WTC11 (cell line): ENCODE measurements around the gene BMF. TPM values are rescaled to one million over a fixed set of nuclear protein-coding genes. Genes with fewer than 3 reads are reported as not detected.
A peak's percentile ranks its signal among the peaks of the same experiment; 100 is the strongest.

Source experiments
- ATAC-seq: fragments of 200-7000 bp; cut with Tn5 transposase; 2 replicates; pipeline ENCODE4 v1.10.0; 2021; ENCODE audit warnings: mild to moderate bottlenecking, moderate library complexity
- CTCF ChIA-PET: fragments of 300-600 bp; sonication (Branson Sonifier 250); formaldehyde crosslinking; loops from one replicate; lab custom pipeline; 2021; ENCODE audit warnings: antibody characterized with exemption; lab: Charles Lee
- POLR2A ChIA-PET: fragments of 350-600 bp; sonication (Branson Sonifier 250); formaldehyde crosslinking; loops from one replicate; lab custom pipeline; 2021; ENCODE audit warnings: antibody characterized with exemption; lab: Charles Lee
- DNase-seq: peaks from one replicate; pipeline ENCODE4 v3.0.0; 2021; ENCODE audit warnings: low spot score
- H3K27ac Mint-ChIP-seq: 2 replicates; pipeline ENCODE4 v1.8.0; 2021; ENCODE audit warnings: mixed read lengths
- H3K27me3 Mint-ChIP-seq: 2 replicates; pipeline ENCODE4 v1.8.0; 2021; ENCODE audit warnings: low read depth, mild to moderate bottlenecking, moderate library complexity, mixed read lengths
- H3K36me3 Mint-ChIP-seq: 2 replicates; pipeline ENCODE4 v1.8.0; 2021; ENCODE audit warnings: mixed read lengths
- H3K4me1 Mint-ChIP-seq: 2 replicates; pipeline ENCODE4 v1.8.0; 2022; ENCODE audit warnings: mixed read lengths
- H3K4me3 Mint-ChIP-seq: 2 replicates; pipeline ENCODE4 v1.8.0; 2021; ENCODE audit warnings: mild to moderate bottlenecking, moderate library complexity, mixed read lengths
- H3K9me3 Mint-ChIP-seq: 2 replicates; pipeline ENCODE4 v1.8.0; 2021; ENCODE audit warnings: mixed read lengths
- AR ChIP-seq: fragments of 250-450 bp; sonication (Bioruptor Pico); IDR thresholded peaks from 2 replicates; pipeline ENCODE4 v1.9.0; 2021; ENCODE audit warnings: mild to moderate bottlenecking
- GABPB1 ChIP-seq: sonication (generic); formaldehyde crosslinking; IDR thresholded peaks from 2 replicates; pipeline ENCODE4 v1.8.1; 2023; ENCODE audit warnings: mild to moderate bottlenecking, missing genetic modification reagents
- JAZF1 ChIP-seq: fragments of 250-450 bp; sonication (Bioruptor Pico); IDR thresholded peaks from 2 replicates; pipeline ENCODE4 v1.9.0; 2021; ENCODE audit warnings: moderate library complexity, mild to moderate bottlenecking, inconsistent platforms
- MXD4 ChIP-seq: fragments of 250-450 bp; sonication (Bioruptor Pico); IDR thresholded peaks from 2 replicates; pipeline ENCODE4 v1.8.0; 2021; ENCODE audit warnings: mild to moderate bottlenecking, moderate library complexity, borderline replicate concordance
- NFYB ChIP-seq: sonication (generic); formaldehyde crosslinking; conservative IDR thresholded peaks from 2 replicates; pipeline ENCODE4 v1.8.0; 2022; ENCODE audit warnings: low read depth, missing genetic modification reagents
- NR2C2 ChIP-seq: sonication (generic); formaldehyde crosslinking; IDR thresholded peaks from 2 replicates; pipeline ENCODE4 v1.8.0; 2022; ENCODE audit warnings: mild to moderate bottlenecking, missing genetic modification reagents
- PREB ChIP-seq: sonication (generic); formaldehyde crosslinking; IDR thresholded peaks from 2 replicates; pipeline ENCODE4 v1.8.1; 2022; ENCODE audit warnings: mild to moderate bottlenecking, missing genetic modification reagents, moderate library complexity, borderline replicate concordance
- PRRX2 ChIP-seq: fragments of 250-450 bp; sonication (Bioruptor Pico); IDR thresholded peaks from 2 replicates; pipeline ENCODE4 v1.8.0; 2021; ENCODE audit warnings: mild to moderate bottlenecking
- RELA ChIP-seq: sonication (generic); formaldehyde crosslinking; IDR thresholded peaks from 2 replicates; pipeline ENCODE4 v1.8.1; 2022; ENCODE audit warnings: missing genetic modification reagents, mild to moderate bottlenecking, borderline replicate concordance
- TP53 ChIP-seq: sonication (generic); formaldehyde crosslinking; IDR thresholded peaks from 2 replicates; pipeline ENCODE4 v1.8.1; 2023; ENCODE audit warnings: mild to moderate bottlenecking, missing genetic modification reagents
- USF2 ChIP-seq: sonication (generic); formaldehyde crosslinking; IDR thresholded peaks from 2 replicates; pipeline ENCODE4 v1.8.1; 2023; ENCODE audit warnings: mild to moderate bottlenecking, missing genetic modification reagents, moderate library complexity
- ZNF121 ChIP-seq: sonication (generic); formaldehyde crosslinking; IDR thresholded peaks from 2 replicates; pipeline ENCODE4 v1.8.0; 2023; ENCODE audit warnings: missing genetic modification reagents
- total RNA-seq: library from RNA; stranded (reverse); gene quantifications from 3 replicates; pipeline ENCODE4 v1.2.3, GENCODE V29; 2021
- TF ChIP-seq, protein P1 (sequence below): fragments of 250-450 bp; sonication (Bioruptor Pico); IDR thresholded peaks from 2 replicates; pipeline ENCODE4 v1.9.0; 2021; ENCODE audit warnings: mild to moderate bottlenecking, borderline replicate concordance

Gene BMF
- total RNA-seq, 1 experiment from 2014 or later = 36.9 TPM

GRCh38 chr15:40095371-40096093, 13.1 kb downstream of the BMF start (continued):
- TF ChIP-seq, protein P1, sequence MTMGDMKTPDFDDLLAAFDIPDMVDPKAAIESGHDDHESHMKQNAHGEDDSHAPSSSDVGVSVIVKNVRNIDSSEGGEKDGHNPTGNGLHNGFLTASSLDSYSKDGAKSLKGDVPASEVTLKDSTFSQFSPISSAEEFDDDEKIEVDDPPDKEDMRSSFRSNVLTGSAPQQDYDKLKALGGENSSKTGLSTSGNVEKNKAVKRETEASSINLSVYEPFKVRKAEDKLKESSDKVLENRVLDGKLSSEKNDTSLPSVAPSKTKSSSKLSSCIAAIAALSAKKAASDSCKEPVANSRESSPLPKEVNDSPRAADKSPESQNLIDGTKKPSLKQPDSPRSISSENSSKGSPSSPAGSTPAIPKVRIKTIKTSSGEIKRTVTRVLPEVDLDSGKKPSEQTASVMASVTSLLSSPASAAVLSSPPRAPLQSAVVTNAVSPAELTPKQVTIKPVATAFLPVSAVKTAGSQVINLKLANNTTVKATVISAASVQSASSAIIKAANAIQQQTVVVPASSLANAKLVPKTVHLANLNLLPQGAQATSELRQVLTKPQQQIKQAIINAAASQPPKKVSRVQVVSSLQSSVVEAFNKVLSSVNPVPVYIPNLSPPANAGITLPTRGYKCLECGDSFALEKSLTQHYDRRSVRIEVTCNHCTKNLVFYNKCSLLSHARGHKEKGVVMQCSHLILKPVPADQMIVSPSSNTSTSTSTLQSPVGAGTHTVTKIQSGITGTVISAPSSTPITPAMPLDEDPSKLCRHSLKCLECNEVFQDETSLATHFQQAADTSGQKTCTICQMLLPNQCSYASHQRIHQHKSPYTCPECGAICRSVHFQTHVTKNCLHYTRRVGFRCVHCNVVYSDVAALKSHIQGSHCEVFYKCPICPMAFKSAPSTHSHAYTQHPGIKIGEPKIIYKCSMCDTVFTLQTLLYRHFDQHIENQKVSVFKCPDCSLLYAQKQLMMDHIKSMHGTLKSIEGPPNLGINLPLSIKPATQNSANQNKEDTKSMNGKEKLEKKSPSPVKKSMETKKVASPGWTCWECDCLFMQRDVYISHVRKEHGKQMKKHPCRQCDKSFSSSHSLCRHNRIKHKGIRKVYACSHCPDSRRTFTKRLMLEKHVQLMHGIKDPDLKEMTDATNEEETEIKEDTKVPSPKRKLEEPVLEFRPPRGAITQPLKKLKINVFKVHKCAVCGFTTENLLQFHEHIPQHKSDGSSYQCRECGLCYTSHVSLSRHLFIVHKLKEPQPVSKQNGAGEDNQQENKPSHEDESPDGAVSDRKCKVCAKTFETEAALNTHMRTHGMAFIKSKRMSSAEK (CRISPR knock-in tag) = no peak

GRCh38 chr15:40094156-40094555, 14.5 kb downstream of the BMF start:
- H3K27ac Mint-ChIP-seq = no peak overlapping the region
- H3K36me3 Mint-ChIP-seq = peaks cover 25% of the 10 kb centered on the region
- no peak for ATAC-seq
- no peak overlapping the region for H3K4me3 Mint-ChIP-seq
- H3K9me3 Mint-ChIP-seq = no peaks in the 10 kb centered on the region
- no peak for TF ChIP-seq TP53 (CRISPR knock-in tag)
- no peak for TF ChIP-seq ZNF121 (CRISPR knock-in tag)
- TF ChIP-seq GABPB1 (CRISPR knock-in tag) = no peak
- H3K27me3 Mint-ChIP-seq = no peaks in the 10 kb centered on the region; the same call in 1 of the 2 replicates
- H3K4me1 Mint-ChIP-seq = peaks cover 91% of the 10 kb centered on the region
- no peak for DNase-seq
- ChIA-PET POLR2A (no interaction called here), CTCF (interaction anchor here (1.0 to 6.8 kb wide), 2 partner anchors 11 to 35 kb away, joined by 4 to 68 read pairs; no protein-coding TSS in a partner anchor)

DNA sequence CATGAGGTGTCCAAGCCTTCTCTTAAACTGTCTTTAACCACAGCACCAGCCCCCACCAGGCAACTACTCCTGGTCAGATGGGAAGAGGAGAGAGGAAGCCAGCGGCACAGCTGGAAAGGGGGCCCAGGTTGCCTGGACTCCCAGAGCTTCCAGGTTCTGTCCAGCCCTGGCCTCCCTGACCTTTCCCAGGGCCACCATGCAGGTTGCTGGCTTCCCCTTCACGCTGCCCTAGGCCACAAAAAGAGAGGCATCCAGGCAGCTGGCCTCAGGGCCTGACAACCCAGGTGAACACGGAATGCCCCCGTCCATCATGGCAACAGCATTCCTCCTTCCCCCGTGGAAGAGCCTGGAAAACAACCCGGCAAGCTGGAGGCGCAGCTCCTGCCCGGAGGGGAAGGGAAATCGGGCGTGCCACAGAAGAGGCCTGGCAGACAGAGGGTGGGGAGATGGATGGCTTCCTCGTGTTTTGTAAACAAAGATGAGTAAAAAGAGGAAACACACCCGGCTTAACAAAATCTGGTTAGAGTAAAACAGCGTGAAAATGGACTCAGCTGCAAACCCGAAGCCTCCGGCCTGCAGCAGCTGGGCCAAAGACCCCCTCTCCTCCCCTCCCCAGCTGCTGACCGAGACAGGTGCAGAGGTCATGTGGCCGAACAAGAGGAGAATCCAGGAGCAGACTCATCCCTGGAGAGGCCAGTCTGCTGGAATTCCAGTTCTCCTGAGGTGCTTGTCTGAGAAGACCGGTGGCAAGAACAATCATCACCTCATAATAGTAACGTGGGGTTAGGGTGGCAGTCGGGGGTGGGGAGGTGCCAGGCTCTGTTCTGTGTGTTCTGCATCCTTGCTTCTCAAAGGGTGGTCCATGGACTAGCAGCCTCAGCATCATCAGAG, 15.5 kb downstream of the BMF start:
- CTCF ChIA-PET = interaction anchor here (0.9 to 6.8 kb wide), 7 partner anchors 12 to 181 kb away, joined by 4 to 68 read pairs (median 6); no protein-coding TSS in a partner anchor
- peaks cover 25% of the 10 kb centered on the region for H3K36me3 Mint-ChIP-seq
- H3K27me3 Mint-ChIP-seq = no peaks in the 10 kb centered on the region; the same call in 1 of the 2 replicates
- no peak overlapping the region for H3K4me3 Mint-ChIP-seq
- DNase-seq (no peak), ATAC-seq (no peak)
- no peaks in the 10 kb centered on the region for H3K9me3 Mint-ChIP-seq
- H3K27ac Mint-ChIP-seq = peak overlapping the region; percentile 62; the same call in 1 of the 2 replicates
- TF ChIP-seq NFYB (CRISPR knock-in tag) (no peak), MXD4 (CRISPR knock-in tag) (no peak), PREB (CRISPR knock-in tag) (no peak), NR2C2 (CRISPR knock-in tag) (no peak), RELA (no peak), PRRX2 (CRISPR knock-in tag) (no peak), JAZF1 (CRISPR knock-in tag) (no peak), AR (CRISPR knock-in tag) (no peak), USF2 (no peak)
- H3K4me1 Mint-ChIP-seq = peaks cover 91% of the 10 kb centered on the region
- POLR2A ChIA-PET = interaction anchor here (1.4 to 1.7 kb wide), 2 partner anchors 10 to 16 kb away, joined by 3 to 4 read pairs; partner anchors contain the start of gene BMF
